OCI-LY1 (cell line): ENCODE measurements around the gene SMC1A.
"Not testable (repeated sequence)": the region's sequence is repeated elsewhere in the genome, so short reads cannot be mapped to it uniquely, and the experiment has no call there.

Source experiments
- H2AFZ ChIP-seq: fragments of 200-600 bp; sonication (generic), shearing (Covaris generic); 2 replicates; pipeline ENCODE4 v1.6.0; 2014; ENCODE audit warnings: antibody characterized with exemption, mild to moderate bottlenecking, low read length
- H3F3A ChIP-seq: fragments of 200-600 bp; sonication (generic), shearing (Covaris generic); 2 replicates; pipeline ENCODE4 v1.6.0; 2014; ENCODE audit warnings: mild to moderate bottlenecking, antibody characterized with exemption, low read length, moderate library complexity; ENCODE audit not compliant: insufficient read depth
- H3K27ac ChIP-seq: fragments of 200-600 bp; sonication (generic); 2 replicates; pipeline ENCODE4 v1.5.1; 2014; ENCODE audit warnings: low read length, mixed run types, mild to moderate bottlenecking, low read depth; ENCODE audit not compliant: poor library complexity, severe bottlenecking
- H3K27me3 ChIP-seq: fragments of 200-600 bp; sonication (generic); 2 replicates; pipeline ENCODE4 v1.6.0; 2014; ENCODE audit warnings: antibody characterized with exemption, mild to moderate bottlenecking, low read length, moderate library complexity; ENCODE audit not compliant: insufficient read depth
- H3K36me3 ChIP-seq: fragments of 200-600 bp; sonication (generic); 2 replicates; pipeline ENCODE4 v1.6.1; 2014; ENCODE audit warnings: mild to moderate bottlenecking, antibody characterized with exemption, low read length, moderate library complexity, mixed read lengths; ENCODE audit not compliant: insufficient read depth
- H3K4me1 ChIP-seq: fragments of 200-600 bp; sonication (generic); 2 replicates; pipeline ENCODE4 v1.5.1; 2014; ENCODE audit warnings: mild to moderate bottlenecking, low read length, moderate library complexity; ENCODE audit not compliant: insufficient read depth, severe bottlenecking
- H3K4me2 ChIP-seq: fragments of 200-600 bp; sonication (generic), shearing (Covaris generic); 2 replicates; pipeline ENCODE4 v1.6.1; 2014; ENCODE audit warnings: low read length
- H3K4me3 ChIP-seq: fragments of 200-600 bp; sonication (generic); 2 replicates; pipeline ENCODE4 v1.5.1; 2014; ENCODE audit warnings: low read length, low read depth, mild to moderate bottlenecking, mixed read lengths; ENCODE audit not compliant: poor library complexity, severe bottlenecking
- H3K79me2 ChIP-seq: fragments of 200-600 bp; shearing (Covaris generic); 2 replicates; pipeline ENCODE4 v1.6.1; 2016; ENCODE audit warnings: mixed run types, low read length, mixed read lengths; ENCODE audit not compliant: insufficient read depth
- H3K9ac ChIP-seq: fragments of 200-600 bp; sonication (generic), shearing (Covaris generic); 2 replicates; pipeline ENCODE4 v1.6.1; 2014; ENCODE audit warnings: mild to moderate bottlenecking, low read length, mixed read lengths
- H3K9me2 ChIP-seq: fragments of 200-600 bp; sonication (generic), shearing (Covaris generic); 2 replicates; pipeline ENCODE4 v1.6.1; 2014; ENCODE audit warnings: low read depth, mild to moderate bottlenecking, low read length, mixed read lengths
- H3K9me3 ChIP-seq: fragments of 200-600 bp; shearing (Covaris generic); 2 replicates; pipeline ENCODE4 v1.6.1; 2014; ENCODE audit warnings: low read length, mixed read lengths
- H4K20me1 ChIP-seq: fragments of 200-600 bp; sonication (generic), shearing (Covaris generic); 2 replicates; pipeline ENCODE4 v1.6.0; 2016; ENCODE audit warnings: mild to moderate bottlenecking, low read length; ENCODE audit not compliant: insufficient read depth
- CTCF ChIP-seq: fragments of 200-600 bp; sonication (generic), shearing (Covaris generic); IDR thresholded peaks from 2 replicates; pipeline ENCODE4 v1.5.1; 2017; ENCODE audit warnings: mild to moderate bottlenecking, antibody characterized with exemption, low read length, moderate library complexity, mixed read lengths
- EZH2 ChIP-seq: fragments of 200-600 bp; sonication (generic), shearing (Covaris generic); IDR thresholded peaks from 2 replicates; pipeline ENCODE4 v1.8.0; 2017; ENCODE audit warnings: borderline replicate concordance, mixed run types, mild to moderate bottlenecking, antibody characterized with exemption, low read length, moderate library complexity, mixed read lengths

Gene SMC1A

DNA sequence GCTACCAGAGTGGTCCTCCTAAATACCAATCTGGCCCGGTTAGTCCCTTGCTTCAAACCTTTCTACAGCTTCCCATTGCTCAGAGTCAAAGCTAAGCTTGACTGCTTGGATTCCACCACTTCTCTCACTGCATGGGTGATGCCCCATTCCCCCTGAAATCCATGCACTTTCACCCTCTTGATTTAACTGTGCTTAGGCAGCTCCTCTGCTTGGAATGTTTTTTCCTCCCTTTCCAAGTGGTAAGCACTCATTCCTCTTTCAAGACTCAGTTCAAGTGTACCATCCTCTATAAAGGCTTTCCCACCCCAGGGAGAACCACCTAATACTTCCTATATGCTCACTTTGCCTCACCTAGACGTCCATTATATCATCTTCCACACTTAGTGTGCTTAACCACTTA, 49.1 kb downstream of the SMC1A start:
- no peak for TF ChIP-seq EZH2
- H3F3A ChIP-seq, result no peaks in the 10 kb centered on the region
- H3K79me2 ChIP-seq, result no peaks in the 10 kb centered on the region
- H3K9me3 ChIP-seq, result no peaks in the 10 kb centered on the region
- no peak overlapping the region for H3K27ac ChIP-seq
- H3K4me2 ChIP-seq, result no peak overlapping the region
- H3K9ac ChIP-seq, result no peak overlapping the region
- no peaks in the 10 kb centered on the region for H3K9me2 ChIP-seq
- peaks cover 3% of the 10 kb centered on the region; the same call in 1 of the 2 replicates for H3K36me3 ChIP-seq
- H3K27me3 ChIP-seq, result no peaks in the 10 kb centered on the region
- H3K4me3 ChIP-seq, result no peak overlapping the region
- no peaks in the 10 kb centered on the region for H3K4me1 ChIP-seq
- H2AFZ ChIP-seq, result no peak overlapping the region
- no peaks in the 10 kb centered on the region for H4K20me1 ChIP-seq

DNA sequence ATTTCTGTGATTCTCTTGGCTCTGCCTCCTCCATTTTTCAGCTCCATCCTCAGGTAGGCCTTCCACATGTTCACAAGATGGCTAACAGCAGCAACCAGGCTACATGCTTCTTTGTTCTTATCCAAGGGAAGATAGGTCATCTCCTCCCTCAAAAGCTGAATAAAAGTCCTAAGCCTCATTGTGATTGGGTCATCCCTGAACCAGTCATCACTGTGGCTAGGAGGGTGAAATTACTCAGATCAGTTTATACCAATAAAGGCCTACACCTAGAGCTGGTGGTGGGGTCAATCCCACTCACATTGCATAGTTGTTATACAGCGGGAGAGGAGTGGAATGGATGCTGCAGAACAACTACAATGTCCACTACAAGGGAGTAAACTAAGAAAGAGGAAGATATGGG, 56.0 kb downstream of the SMC1A start:
- not testable (repeated sequence) for H4K20me1 ChIP-seq, H3K9me3 ChIP-seq, H3K4me2 ChIP-seq, H3K27ac ChIP-seq, H3F3A ChIP-seq, H3K79me2 ChIP-seq, H2AFZ ChIP-seq, H3K27me3 ChIP-seq, H3K4me1 ChIP-seq, H3K4me3 ChIP-seq, H3K9ac ChIP-seq, H3K36me3 ChIP-seq, H3K9me2 ChIP-seq

- H3K4me2 ChIP-seq, result no peak overlapping the region
Measured at GRCh38 chrX:53362449-53362848, 60.0 kb downstream of the SMC1A start.

DNA sequence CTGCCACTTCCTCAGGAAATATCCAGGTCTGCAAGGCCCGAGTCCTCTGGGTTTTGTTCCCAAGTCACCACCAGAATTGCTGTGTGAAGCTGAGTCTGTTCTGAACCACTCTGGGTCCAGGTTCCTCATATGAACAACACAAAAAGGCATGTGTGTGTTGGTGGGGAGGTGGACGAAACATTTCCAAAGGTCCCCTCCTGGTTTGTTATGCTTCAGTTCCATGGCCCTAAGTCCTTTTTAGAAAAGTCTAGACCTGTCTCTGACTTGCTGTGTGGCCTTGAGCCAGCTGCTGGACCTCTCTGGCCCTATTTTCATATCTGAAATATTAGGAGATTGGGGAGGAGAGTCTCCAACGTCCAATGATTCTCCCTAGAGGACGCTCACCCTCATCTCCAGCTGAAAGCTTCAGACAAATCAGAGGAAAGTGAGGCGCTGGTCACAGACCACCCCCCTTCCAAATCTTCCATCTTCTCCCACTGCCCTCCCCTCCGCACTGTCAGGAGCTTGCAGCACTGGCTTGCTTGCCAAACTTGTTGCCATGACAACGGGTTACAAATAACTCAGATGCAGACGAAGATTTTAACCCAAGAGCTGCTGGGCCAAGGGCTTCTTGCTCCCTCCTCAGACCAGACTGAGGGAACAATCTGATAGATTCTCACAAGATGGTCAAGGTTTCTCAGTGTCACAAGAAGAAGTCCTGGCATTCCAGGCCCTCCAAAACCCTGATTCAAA, 64.5 kb downstream of the SMC1A start:
- Histone ChIP-seq H4K20me1 (no peaks in the 10 kb centered on the region), H3K4me2 (no peak overlapping the region), H3K9me3 (no peaks in the 10 kb centered on the region), H3K79me2 (no peaks in the 10 kb centered on the region), H3K27ac (no peak overlapping the region), H3K4me3 (no peak overlapping the region), H3K27me3 (no peaks in the 10 kb centered on the region), H3K4me1 (no peaks in the 10 kb centered on the region), H3F3A (no peaks in the 10 kb centered on the region), H3K9ac (no peak overlapping the region), H3K9me2 (no peaks in the 10 kb centered on the region), H2AFZ (no peak overlapping the region), H3K36me3 (no peaks in the 10 kb centered on the region)
- TF ChIP-seq EZH2, result no peak
- no peak for TF ChIP-seq CTCF

More at GRCh38 chrX:53362449-53362848, 60.0 kb downstream of the SMC1A start:
- H3K79me2 ChIP-seq, result no peaks in the 10 kb centered on the region
- H3K9me2 ChIP-seq, result no peaks in the 10 kb centered on the region
- no peak overlapping the region for H3K4me3 ChIP-seq
- no peaks in the 10 kb centered on the region for H3K9me3 ChIP-seq
- H3K27ac ChIP-seq, result no peak overlapping the region
- H3F3A ChIP-seq, result no peaks in the 10 kb centered on the region
- H3K4me1 ChIP-seq, result no peaks in the 10 kb centered on the region
- no peaks in the 10 kb centered on the region for H3K36me3 ChIP-seq
- H2AFZ ChIP-seq, result no peak overlapping the region
- H4K20me1 ChIP-seq, result no peaks in the 10 kb centered on the region
- no peaks in the 10 kb centered on the region for H3K27me3 ChIP-seq
- no peak overlapping the region for H3K9ac ChIP-seq
- no peak for TF ChIP-seq EZH2
- no peak for TF ChIP-seq CTCF
